GM23338 (cell line): Measurements from ENCODE around the gene OSBPL3. TPM values are rescaled to one million over a fixed set of nuclear protein-coding genes. Genes with fewer than 3 reads are reported as not detected.

Experiments
- ATAC-seq: fragments of 200-7000 bp; cut with Tn5 transposase; 3 replicates; pipeline ENCODE4 v1.9.1; 2020
- DNase-seq: peaks from one replicate; pipeline ENCODE4 v3.0.0-alpha.2; 2015; ENCODE audit warnings: low spot score
- H2AFZ ChIP-seq: fragments of 200-600 bp; sonication (generic); 2 replicates; pipeline ENCODE4 v1.8.0; 2016; ENCODE audit warnings: antibody characterized with exemption, mild to moderate bottlenecking, moderate library complexity
- H3F3A ChIP-seq: fragments of 200-600 bp; sonication (generic); replicated peaks from 2 replicates; pipeline ENCODE4 v1.8.0; 2017; ENCODE audit warnings: antibody characterized with exemption, mixed run types, low read depth
- H3K27ac ChIP-seq: fragments of 200-600 bp; sonication (generic); 2 replicates; pipeline ENCODE4 v1.6.1; 2016; ENCODE audit warnings: low read depth
- H3K27me3 ChIP-seq: fragments of 200-600 bp; sonication (generic); 2 replicates; pipeline ENCODE4 v1.8.0; 2016; ENCODE audit warnings: mild to moderate bottlenecking, mixed run types, moderate library complexity; ENCODE audit not compliant: insufficient read depth
- H3K36me3 ChIP-seq: fragments of 200-600 bp; sonication (generic); 2 replicates; pipeline ENCODE4 v1.8.0; 2016; ENCODE audit warnings: mild to moderate bottlenecking; ENCODE audit not compliant: insufficient read depth
- H3K4me1 ChIP-seq: fragments of 200-600 bp; sonication (generic); 2 replicates; pipeline ENCODE4 v1.8.0; 2016; ENCODE audit warnings: mild to moderate bottlenecking, moderate library complexity; ENCODE audit not compliant: insufficient read depth
- H3K4me2 ChIP-seq: fragments of 200-600 bp; sonication (generic); 2 replicates; pipeline ENCODE4 v1.7.1; 2017; ENCODE audit warnings: mixed run types
- H3K4me3 ChIP-seq: fragments of 200-600 bp; sonication (generic); 2 replicates; pipeline ENCODE4 v1.6.1; 2016; ENCODE audit warnings: mixed run types
- H3K79me2 ChIP-seq: fragments of 200-600 bp; sonication (generic); replicated peaks from 2 replicates; pipeline ENCODE4 v1.8.0; 2017; ENCODE audit warnings: mild to moderate bottlenecking; ENCODE audit not compliant: insufficient read depth
- H3K9me2 ChIP-seq: fragments of 200-600 bp; sonication (generic); 2 replicates; pipeline ENCODE4 v1.8.0; 2017; ENCODE audit not compliant: insufficient read depth
- H4K20me1 ChIP-seq: fragments of 200-600 bp; sonication (generic); replicated peaks from 2 replicates; pipeline ENCODE4 v1.8.0; 2017; ENCODE audit warnings: mild to moderate bottlenecking; ENCODE audit not compliant: insufficient read depth
- H3K27ac Mint-ChIP-seq: 2 replicates; pipeline ENCODE4 v1.8.0; 2020; ENCODE audit warnings: inconsistent platforms, mild to moderate bottlenecking, moderate library complexity, mixed read lengths
- H3K27me3 Mint-ChIP-seq: 3 replicates; pipeline ENCODE4 v1.8.0; 2022; ENCODE audit warnings: low read depth, mild to moderate bottlenecking, moderate library complexity, mixed read lengths, inconsistent platforms; ENCODE audit not compliant: insufficient read depth, poor library complexity
- H3K36me3 Mint-ChIP-seq: 3 replicates; pipeline ENCODE4 v1.8.0; 2021; ENCODE audit warnings: low read depth, mild to moderate bottlenecking, inconsistent platforms, moderate library complexity, mixed read lengths
- H3K4me1 Mint-ChIP-seq: 3 replicates; pipeline ENCODE4 v1.8.0; 2020; ENCODE audit warnings: mild to moderate bottlenecking, inconsistent platforms, mixed read lengths
- H3K4me3 Mint-ChIP-seq: 3 replicates; pipeline ENCODE4 v1.8.0; 2021; ENCODE audit warnings: moderate library complexity, mild to moderate bottlenecking, inconsistent platforms, mixed read lengths
- H3K9me3 Mint-ChIP-seq: 3 replicates; pipeline ENCODE4 v1.8.0; 2020; ENCODE audit warnings: moderate library complexity, mild to moderate bottlenecking, inconsistent platforms, mixed read lengths
- ETS1 ChIP-seq: IDR thresholded peaks from 2 replicates; pipeline ENCODE4 v1.6.1; 2016; ENCODE audit warnings: antibody characterized with exemption
- EZH2phosphoT487 ChIP-seq: fragments of 200-600 bp; sonication (generic); IDR thresholded peaks from one replicate; pipeline ENCODE4 v1.8.1; 2018; ENCODE audit warnings: antibody characterized with exemption; ENCODE audit not compliant: unreplicated experiment
- JUNB ChIP-seq: IDR thresholded peaks from one replicate; pipeline ENCODE4 v1.6.1; 2016; ENCODE audit warnings: antibody characterized with exemption; ENCODE audit not compliant: unreplicated experiment
- NANOG ChIP-seq: IDR thresholded peaks from 2 replicates; pipeline ENCODE4 v1.6.1; 2016; ENCODE audit warnings: antibody characterized with exemption, borderline replicate concordance
- POLR2AphosphoS5 ChIP-seq: IDR thresholded peaks from 2 replicates; pipeline ENCODE4 v1.6.1; 2016; ENCODE audit warnings: antibody characterized with exemption, low read depth
- REST ChIP-seq: IDR thresholded peaks from one replicate; pipeline ENCODE4 v1.6.1; 2018; ENCODE audit warnings: antibody characterized with exemption; ENCODE audit not compliant: unreplicated experiment
- STAT1 ChIP-seq: IDR thresholded peaks from one replicate; pipeline ENCODE4 v1.6.1; 2016; ENCODE audit warnings: antibody characterized with exemption; ENCODE audit not compliant: unreplicated experiment
- ZNF331 ChIP-seq: fragments of 250-450 bp; sonication (Bioruptor Pico); IDR thresholded peaks from 2 replicates; pipeline ENCODE4 v1.5.0; 2020; ENCODE audit warnings: low read depth, mild to moderate bottlenecking, moderate library complexity
- polyA plus RNA-seq: library from polyadenylated mRNA; unstranded; fragments of >200 nt; fragmentation: Nextera tagmentation; extraction: Ambion mirVana; gene quantifications from 2 replicates; pipeline ENCODE4 v1.2.1, GENCODE V29; 2016
- total RNA-seq: library from RNA; depleted of rRNA; stranded (reverse); fragments of >200 nt; shearing (Covaris generic); gene quantifications from 2 replicates; pipeline ENCODE4 v1.2.3, GENCODE V29; 2014

The OSBPL3 gene
- total and polyA plus RNA-seq, 2 experiments from 2014 or later = 7.2 to 15.7 TPM

GRCh38 chr7:24756545-24757352 lies 223.2 kb downstream of the OSBPL3 start:
- TF ChIP-seq POLR2AphosphoS5 = peak; percentile 53
- TF ChIP-seq NANOG = no peak
- TF ChIP-seq ETS1 = 0 out of 2 replicates have a peak, but pooled peaks have one; percentile 25
- TF ChIP-seq JUNB = no peak
- H3K4me1 Mint-ChIP-seq = peaks cover 24% of the 10 kb centered on the region
- DNase-seq = peak; percentile 84
- H3K4me3 Mint-ChIP-seq = peak overlapping the region; percentile 85
- Histone ChIP-seq H3K4me2 (peak overlapping the region; percentile 95), H3F3A (0 out of 2 replicates have a peak, but pooled peaks cover 10% of the 10 kb centered on the region), H3K9me2 (no peaks in the 10 kb centered on the region), H3K36me3 (no peaks in the 10 kb centered on the region), H3K4me1 (peaks cover 24% of the 10 kb centered on the region), H3K79me2 (no peaks in the 10 kb centered on the region), H4K20me1 (no peaks in the 10 kb centered on the region), H3K27ac (no peak overlapping the region), H3K4me3 (peak overlapping the region; percentile 72), H2AFZ (peak overlapping the region; percentile 99), H3K27me3 (peaks cover 48% of the 10 kb centered on the region)
- no peaks in the 10 kb centered on the region; the same call in 2 of the 3 replicates for H3K36me3 Mint-ChIP-seq
- H3K27ac Mint-ChIP-seq = no peak overlapping the region
- ATAC-seq = peak; percentile 73
- peaks cover 29% of the 10 kb centered on the region for H3K27me3 Mint-ChIP-seq
- H3K9me3 Mint-ChIP-seq = no peaks in the 10 kb centered on the region

- H3K36me3 Mint-ChIP-seq = no peaks in the 10 kb centered on the region; the same call in 2 of the 3 replicates
- peaks cover 29% of the 10 kb centered on the region for H3K27me3 Mint-ChIP-seq
- Histone ChIP-seq H3K4me2 (peak overlapping the region; percentile 95), H3K4me3 (peak overlapping the region; percentile 72), H3K27ac (no peak overlapping the region), H4K20me1 (no peaks in the 10 kb centered on the region), H2AFZ (peak overlapping the region; percentile 99), H3F3A (0 out of 2 replicates have a peak, but pooled peaks cover 10% of the 10 kb centered on the region), H3K79me2 (no peaks in the 10 kb centered on the region), H3K36me3 (no peaks in the 10 kb centered on the region), H3K27me3 (peaks cover 48% of the 10 kb centered on the region), H3K9me2 (no peaks in the 10 kb centered on the region), H3K4me1 (peaks cover 24% of the 10 kb centered on the region)
- ATAC-seq = no peak; the same call in 2 of the 3 replicates
- no peak overlapping the region for H3K27ac Mint-ChIP-seq
- no peak for DNase-seq
- H3K4me1 Mint-ChIP-seq = peaks cover 26% of the 10 kb centered on the region
- no peaks in the 10 kb centered on the region for H3K9me3 Mint-ChIP-seq
- H3K4me3 Mint-ChIP-seq = peak overlapping the region; percentile 85
- TF ChIP-seq EZH2phosphoT487 = no peak
- TF ChIP-seq ZNF331 (CRISPR knock-in tag) = no peak
- TF ChIP-seq POLR2AphosphoS5 = no peak
- TF ChIP-seq STAT1 = no peak
- TF ChIP-seq REST = no peak
- no peak for TF ChIP-seq JUNB
- TF ChIP-seq NANOG = no peak
These were observed 224.2 kb downstream of the OSBPL3 start for GRCh38 chr7:24755541-24756407.
